Measurements from ENCODE around the gene OR4D9.

OR4D9 gene

DNA sequence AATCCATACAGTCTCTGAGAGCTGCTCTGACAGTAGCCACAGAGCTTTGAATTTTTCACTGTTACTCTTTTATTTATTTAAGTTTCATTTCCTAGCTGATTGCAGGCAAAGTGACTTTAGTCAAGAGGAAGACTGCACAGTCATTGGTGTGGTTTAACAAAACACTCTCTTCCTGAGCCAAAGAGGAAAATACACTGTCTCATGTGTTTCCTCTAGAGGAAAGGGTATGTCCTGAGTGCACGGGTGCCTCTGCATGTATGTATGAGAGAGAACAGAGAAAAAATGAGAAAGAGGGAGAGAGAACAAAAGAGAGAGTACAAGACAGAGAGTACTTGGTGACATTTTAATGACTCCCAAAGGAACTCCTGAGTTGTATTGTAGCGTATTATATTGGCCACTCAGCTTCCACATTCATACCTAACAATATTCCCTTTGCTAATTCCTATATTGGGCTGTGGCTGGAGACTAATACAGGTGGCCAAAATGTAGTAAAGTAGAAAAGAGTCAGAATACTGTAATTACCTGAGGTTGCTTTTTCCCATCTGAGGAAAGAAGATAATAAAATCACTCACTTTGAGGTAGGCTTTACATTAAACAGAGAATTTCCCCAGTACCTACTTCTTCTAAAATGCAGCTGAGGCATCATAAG lies at the start of gene OR4D9:
OR4D9 (plus strand) TSS at position 599 of the 649 bp plus-strand sequence. CDS start 3,374 bp downstream, outside the sequence.
- Histone ChIP-seq H3K9me3 (ENCODE audit: insufficient read depth, low read length) (no peaks in the 10 kb centered on the region), H4K20me1 (ENCODE audit: low read depth, low read length) (no peaks in the 10 kb centered on the region), H3K36me3 (ENCODE audit: low read length) (no peaks in the 10 kb centered on the region), H3K79me2 (ENCODE audit: insufficient read depth, low read length) (no peaks in the 10 kb centered on the region), H3K27me3 (ENCODE audit: low read length) (no peaks in the 10 kb centered on the region), H3F3A (ENCODE audit: insufficient read depth) (no peaks in the 10 kb centered on the region), H2AFZ (ENCODE audit: low read depth, low read length, severe bottlenecking) (no peak within 1 kb of the TSS), H3K9me2 (replicated peaks; ENCODE audit: insufficient read depth, low read length) (no peaks in the 10 kb centered on the region), H3K9ac (ENCODE audit: low read length) (no peak within 1 kb of the TSS), H3K4me2 (ENCODE audit: low read depth, low read length, poor library complexity, severe bottlenecking) (no peak within 1 kb of the TSS), H3K27ac (ENCODE audit: low read depth, low read length) (no peak within 1 kb of the TSS), H3K4me3 (ENCODE audit: insufficient read depth, low read length, poor library complexity, severe bottlenecking) (no peak within 1 kb of the TSS)
- TF ChIP-seq, protein P1, sequence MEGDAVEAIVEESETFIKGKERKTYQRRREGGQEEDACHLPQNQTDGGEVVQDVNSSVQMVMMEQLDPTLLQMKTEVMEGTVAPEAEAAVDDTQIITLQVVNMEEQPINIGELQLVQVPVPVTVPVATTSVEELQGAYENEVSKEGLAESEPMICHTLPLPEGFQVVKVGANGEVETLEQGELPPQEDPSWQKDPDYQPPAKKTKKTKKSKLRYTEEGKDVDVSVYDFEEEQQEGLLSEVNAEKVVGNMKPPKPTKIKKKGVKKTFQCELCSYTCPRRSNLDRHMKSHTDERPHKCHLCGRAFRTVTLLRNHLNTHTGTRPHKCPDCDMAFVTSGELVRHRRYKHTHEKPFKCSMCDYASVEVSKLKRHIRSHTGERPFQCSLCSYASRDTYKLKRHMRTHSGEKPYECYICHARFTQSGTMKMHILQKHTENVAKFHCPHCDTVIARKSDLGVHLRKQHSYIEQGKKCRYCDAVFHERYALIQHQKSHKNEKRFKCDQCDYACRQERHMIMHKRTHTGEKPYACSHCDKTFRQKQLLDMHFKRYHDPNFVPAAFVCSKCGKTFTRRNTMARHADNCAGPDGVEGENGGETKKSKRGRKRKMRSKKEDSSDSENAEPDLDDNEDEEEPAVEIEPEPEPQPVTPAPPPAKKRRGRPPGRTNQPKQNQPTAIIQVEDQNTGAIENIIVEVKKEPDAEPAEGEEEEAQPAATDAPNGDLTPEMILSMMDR (IDR thresholded peaks at IDR 0.05; ENCODE audit: insufficient read depth, low read length, poor library complexity, severe bottlenecking): no peak
- TF ChIP-seq EZH2phosphoT487 (conservative IDR thresholded peaks at IDR 0.05; ENCODE audit: low read length): no peak

DNA sequence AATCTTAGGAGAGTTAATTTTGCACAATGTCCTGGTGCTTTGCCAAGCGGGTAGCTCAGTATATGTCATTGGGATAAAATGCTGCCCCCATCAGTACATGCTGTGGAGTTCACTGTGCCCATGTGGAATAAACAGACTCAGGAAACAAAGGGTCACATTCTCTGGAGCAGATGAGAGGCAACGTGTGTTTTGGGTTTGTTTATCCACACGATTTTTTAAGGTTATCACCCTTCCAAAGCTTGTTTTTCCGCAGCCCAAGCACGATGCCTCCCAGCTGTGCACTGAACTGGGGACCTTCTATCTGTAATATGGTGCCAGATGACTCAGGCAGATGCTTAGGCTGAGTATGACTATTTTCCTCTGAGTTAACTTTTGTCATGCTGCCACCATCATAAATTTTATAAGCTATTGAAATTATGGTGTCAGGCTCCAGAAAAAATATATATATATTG lies 48.1 kb upstream of the OR4D9 start:
- Histone ChIP-seq H4K20me1 (ENCODE audit: low read depth, low read length) (no peaks in the 10 kb centered on the region), H3K9me3 (ENCODE audit: insufficient read depth, low read length) (no peaks in the 10 kb centered on the region), H3K27ac (ENCODE audit: low read depth, low read length) (no peak overlapping the region), H2AFZ (ENCODE audit: low read depth, low read length, severe bottlenecking) (no peak overlapping the region), H3K4me3 (ENCODE audit: insufficient read depth, low read length, poor library complexity, severe bottlenecking) (no peak overlapping the region), H3K4me2 (ENCODE audit: low read depth, low read length, poor library complexity, severe bottlenecking) (no peak overlapping the region), H3K9me2 (replicated peaks; ENCODE audit: insufficient read depth, low read length) (no peaks in the 10 kb centered on the region), H3K27me3 (ENCODE audit: low read length) (no peaks in the 10 kb centered on the region), H3K9ac (ENCODE audit: low read length) (no peak overlapping the region), H3K79me2 (ENCODE audit: insufficient read depth, low read length) (no peaks in the 10 kb centered on the region), H3K36me3 (ENCODE audit: low read length) (no peaks in the 10 kb centered on the region), H3F3A (ENCODE audit: insufficient read depth) (no peaks in the 10 kb centered on the region)
- TF ChIP-seq, protein P1 (IDR thresholded peaks at IDR 0.05; ENCODE audit: insufficient read depth, low read length, poor library complexity, severe bottlenecking): no peak
- TF ChIP-seq EZH2phosphoT487 (conservative IDR thresholded peaks at IDR 0.05; ENCODE audit: low read length): no peak

DNA sequence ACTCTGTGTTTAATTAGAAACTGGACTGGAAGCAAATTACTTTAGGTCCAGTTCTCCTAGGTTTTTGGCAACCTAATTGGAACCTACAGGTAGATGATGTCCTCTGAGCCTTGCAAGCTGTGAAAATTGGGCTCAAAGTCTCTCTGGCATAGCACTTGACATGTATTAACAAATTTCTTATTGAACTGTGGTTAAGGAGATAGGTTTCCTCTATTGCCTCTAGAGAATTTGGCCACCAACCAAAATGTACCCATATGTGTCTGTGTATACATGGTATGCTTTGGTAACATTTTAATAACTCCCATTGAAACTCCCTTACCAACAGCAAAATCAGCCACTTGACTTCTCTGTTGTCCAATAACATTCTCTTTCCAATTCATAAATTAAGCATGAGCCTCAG lies 38.3 kb upstream of the OR4D9 start, which contains the start of gene OR4D10:
OR4D10 (plus strand) TSS at position 301 of the 400 bp plus-strand sequence. CDS start 4,115 bp downstream, outside the sequence.
- Histone ChIP-seq H3K27ac (ENCODE audit: low read depth, low read length) (no peak within 1 kb of the TSS), H3K9me3 (ENCODE audit: insufficient read depth, low read length) (no peaks in the 10 kb centered on the region), H2AFZ (ENCODE audit: low read depth, low read length, severe bottlenecking) (no peak within 1 kb of the TSS), H3K9me2 (replicated peaks; ENCODE audit: insufficient read depth, low read length) (no peaks in the 10 kb centered on the region), H3K4me2 (ENCODE audit: low read depth, low read length, poor library complexity, severe bottlenecking) (no peak within 1 kb of the TSS), H4K20me1 (ENCODE audit: low read depth, low read length) (no peaks in the 10 kb centered on the region), H3K27me3 (ENCODE audit: low read length) (no peaks in the 10 kb centered on the region), H3K4me3 (ENCODE audit: insufficient read depth, low read length, poor library complexity, severe bottlenecking) (no peak within 1 kb of the TSS), H3K36me3 (ENCODE audit: low read length) (no peaks in the 10 kb centered on the region), H3K79me2 (ENCODE audit: insufficient read depth, low read length) (no peaks in the 10 kb centered on the region), H3F3A (ENCODE audit: insufficient read depth) (no peaks in the 10 kb centered on the region), H3K9ac (ENCODE audit: low read length) (no peak within 1 kb of the TSS)
- TF ChIP-seq, protein P1 (IDR thresholded peaks at IDR 0.05; ENCODE audit: insufficient read depth, low read length, poor library complexity, severe bottlenecking): no peak
- TF ChIP-seq EZH2phosphoT487 (conservative IDR thresholded peaks at IDR 0.05; ENCODE audit: low read length): no peak
